Measurements from ENCODE around the gene UBE2J2.

Gene UBE2J2

GRCh38 chr1:1281533-1282321, 8.1 kb upstream of the UBE2J2 start:
- Mint-ChIP-seq H3K27me3 (peaks cover 11% of the 10 kb centered on the region), H3K36me3 (no peaks in the 10 kb centered on the region), H3K4me3 (no peak overlapping the region), H3K4me1 (peaks cover 9% of the 10 kb centered on the region), H3K27ac (no peak overlapping the region), H3K9me3 (no peaks in the 10 kb centered on the region)
- no peak for ATAC-seq

GRCh38 chr1:1280782-1281481, 7.3 kb upstream of the UBE2J2 start:
- no peak overlapping the region for H3K27ac Mint-ChIP-seq
- ATAC-seq, result no peak

GRCh38 chr1:1279028-1279427, 5.4 kb upstream of the UBE2J2 start:
- Mint-ChIP-seq H3K27me3 (peaks cover 10% of the 10 kb centered on the region), H3K4me3 (no peak overlapping the region), H3K4me1 (peaks cover 13% of the 10 kb centered on the region), H3K9me3 (no peaks in the 10 kb centered on the region), H3K36me3 (no peaks in the 10 kb centered on the region), H3K27ac (no peak overlapping the region)
- no peak for ATAC-seq

More at GRCh38 chr1:1280782-1281481, 7.3 kb upstream of the UBE2J2 start:
- Mint-ChIP-seq H3K4me1 (peaks cover 9% of the 10 kb centered on the region), H3K9me3 (no peaks in the 10 kb centered on the region), H3K4me3 (no peak overlapping the region), H3K36me3 (no peaks in the 10 kb centered on the region), H3K27me3 (peaks cover 11% of the 10 kb centered on the region)

GRCh38 chr1:1278620-1279019, 5.0 kb upstream of the UBE2J2 start:
- no peak for ATAC-seq
- Mint-ChIP-seq H3K36me3 (no peaks in the 10 kb centered on the region), H3K27me3 (peaks cover 6% of the 10 kb centered on the region), H3K27ac (no peak overlapping the region), H3K4me1 (peaks cover 9% of the 10 kb centered on the region), H3K9me3 (no peaks in the 10 kb centered on the region), H3K4me3 (no peak overlapping the region)

- Mint-ChIP-seq H3K36me3 (peaks cover 8% of the 10 kb centered on the region), H3K4me3 (no peak overlapping the region), H3K27me3 (no peaks in the 10 kb centered on the region), H3K4me1 (peaks cover 23% of the 10 kb centered on the region), H3K27ac (no peak overlapping the region), H3K9me3 (no peaks in the 10 kb centered on the region)
- ATAC-seq, result no peak
Measured at GRCh38 chr1:1275836-1276235, 2.2 kb upstream of the UBE2J2 start.

- Mint-ChIP-seq H3K36me3 (peaks cover 17% of the 10 kb centered on the region), H3K27ac (peak overlapping the region; percentile 51), H3K9me3 (no peaks in the 10 kb centered on the region), H3K4me3 (peak overlapping the region; percentile 73), H3K4me1 (peaks cover 32% of the 10 kb centered on the region), H3K27me3 (no peaks in the 10 kb centered on the region)
- ATAC-seq, result no peak
Measured at GRCh38 chr1:1274931-1275431, 1.3 kb upstream of the UBE2J2 start.

- Mint-ChIP-seq H3K36me3 (peaks cover 19% of the 10 kb centered on the region), H3K27ac (peak overlapping the region; percentile 51), H3K9me3 (no peaks in the 10 kb centered on the region), H3K4me3 (peak overlapping the region; percentile 73), H3K27me3 (no peaks in the 10 kb centered on the region), H3K4me1 (peaks cover 36% of the 10 kb centered on the region)
- no peak for ATAC-seq
Measured at GRCh38 chr1:1274299-1274930, 761 bp upstream of the UBE2J2 start.

GRCh38 chr1:1273209-1273511, 494 bp downstream of the UBE2J2 start:
- no peak for ATAC-seq

GRCh38 chr1:1272341-1273208, 1.1 kb downstream of the UBE2J2 start:
- H3K27me3 Mint-ChIP-seq, result no peaks in the 10 kb centered on the region
- ATAC-seq, result no peak
- H3K9me3 Mint-ChIP-seq, result no peaks in the 10 kb centered on the region
- peaks cover 24% of the 10 kb centered on the region for H3K36me3 Mint-ChIP-seq
- H3K4me1 Mint-ChIP-seq, result peaks cover 45% of the 10 kb centered on the region
- H3K4me3 Mint-ChIP-seq, result peak overlapping the region; percentile 84
- peak overlapping the region; percentile 76 for H3K27ac Mint-ChIP-seq

More at GRCh38 chr1:1273209-1273511, 494 bp downstream of the UBE2J2 start:
- H3K27ac Mint-ChIP-seq, result peak overlapping the region; percentile 76
- peaks cover 42% of the 10 kb centered on the region for H3K4me1 Mint-ChIP-seq
- H3K9me3 Mint-ChIP-seq, result no peaks in the 10 kb centered on the region
- no peaks in the 10 kb centered on the region for H3K27me3 Mint-ChIP-seq
- peaks cover 21% of the 10 kb centered on the region for H3K36me3 Mint-ChIP-seq
- H3K4me3 Mint-ChIP-seq, result peak overlapping the region; percentile 84

- no peaks in the 10 kb centered on the region for H3K9me3 Mint-ChIP-seq
- peaks cover 45% of the 10 kb centered on the region for H3K4me1 Mint-ChIP-seq
Measured at GRCh38 chr1:1270813-1271212, 2.8 kb downstream of the UBE2J2 start.

GRCh38 chr1:1268284-1268682, 5.4 kb downstream of the UBE2J2 start:
- Mint-ChIP-seq H3K4me3 (no peak overlapping the region), H3K4me1 (peaks cover 40% of the 10 kb centered on the region), H3K36me3 (peaks cover 36% of the 10 kb centered on the region), H3K27ac (no peak overlapping the region), H3K27me3 (no peaks in the 10 kb centered on the region), H3K9me3 (no peaks in the 10 kb centered on the region)
- no peak for ATAC-seq

More at GRCh38 chr1:1270813-1271212, 2.8 kb downstream of the UBE2J2 start:
- no peak for ATAC-seq
- Mint-ChIP-seq H3K36me3 (peaks cover 29% of the 10 kb centered on the region), H3K27ac (peak overlapping the region; percentile 41), H3K27me3 (no peaks in the 10 kb centered on the region), H3K4me3 (peak overlapping the region; percentile 38)

- H3K36me3 Mint-ChIP-seq, result peaks cover 41% of the 10 kb centered on the region
- no peak overlapping the region for H3K4me3 Mint-ChIP-seq
- no peaks in the 10 kb centered on the region for H3K9me3 Mint-ChIP-seq
- H3K4me1 Mint-ChIP-seq, result peaks cover 37% of the 10 kb centered on the region
- no peak overlapping the region for H3K27ac Mint-ChIP-seq
- ATAC-seq, result no peak
- H3K27me3 Mint-ChIP-seq, result no peaks in the 10 kb centered on the region
Measured at GRCh38 chr1:1267488-1268283, 6.0 kb downstream of the UBE2J2 start.

- H3K9me3 Mint-ChIP-seq, result no peaks in the 10 kb centered on the region
- peaks cover 44% of the 10 kb centered on the region for H3K36me3 Mint-ChIP-seq
- no peak for ATAC-seq
- peaks cover 27% of the 10 kb centered on the region for H3K4me1 Mint-ChIP-seq
- H3K27ac Mint-ChIP-seq, result no peak overlapping the region
- no peaks in the 10 kb centered on the region for H3K27me3 Mint-ChIP-seq
- no peak overlapping the region for H3K4me3 Mint-ChIP-seq
Measured at GRCh38 chr1:1264868-1265272, 8.8 kb downstream of the UBE2J2 start.

GRCh38 chr1:1264026-1264425, 9.6 kb downstream of the UBE2J2 start:
- no peak for ATAC-seq
- Mint-ChIP-seq H3K9me3 (no peaks in the 10 kb centered on the region), H3K36me3 (peaks cover 51% of the 10 kb centered on the region), H3K4me1 (peaks cover 28% of the 10 kb centered on the region), H3K4me3 (no peak overlapping the region), H3K27ac (no peak overlapping the region), H3K27me3 (no peaks in the 10 kb centered on the region)

Measured in stimulated activated memory B cell treated with anti-CD40 and anti-IgM and Interleukin-4, amounts not matched to agents 10 μg/mL and 1 μg/mL and 100 μg/mL, for 72 hours (primary cell).